Inflammatory macrophage treated with lipopolysaccharide for 4 hours (primary cell): ENCODE measurements around the gene GPBP1L1.
A peak's percentile ranks its signal among the peaks of the same experiment; 100 is the strongest.
"Not testable (repeated sequence)": the region's sequence is repeated elsewhere in the genome, so short reads cannot be mapped to it uniquely, and the experiment has no call there.

Source experiments
- DNase-seq: peaks from one replicate; pipeline ENCODE4 v3.0.0-alpha.2; 2020

Gene GPBP1L1

DNA sequence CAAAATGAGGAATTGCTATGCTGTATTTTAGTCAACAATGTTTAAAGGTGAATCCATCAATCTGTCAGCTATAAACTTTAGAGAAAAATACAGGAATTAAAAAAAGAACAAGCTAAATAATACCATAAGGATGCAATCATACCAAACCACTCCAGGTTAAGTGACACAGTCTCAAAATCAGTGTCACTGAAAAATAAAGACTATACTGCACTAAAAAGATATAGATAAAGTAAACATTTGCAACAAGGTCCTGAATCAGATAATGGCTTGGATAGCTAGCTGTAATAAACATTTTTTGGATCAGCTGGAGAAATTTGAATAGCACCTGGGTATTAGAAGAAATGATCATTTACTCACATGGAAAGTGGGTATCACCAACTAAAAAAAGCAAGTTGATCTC is 7.8 kb downstream of the GPBP1L1 start:
- no peak for DNase-seq

DNA sequence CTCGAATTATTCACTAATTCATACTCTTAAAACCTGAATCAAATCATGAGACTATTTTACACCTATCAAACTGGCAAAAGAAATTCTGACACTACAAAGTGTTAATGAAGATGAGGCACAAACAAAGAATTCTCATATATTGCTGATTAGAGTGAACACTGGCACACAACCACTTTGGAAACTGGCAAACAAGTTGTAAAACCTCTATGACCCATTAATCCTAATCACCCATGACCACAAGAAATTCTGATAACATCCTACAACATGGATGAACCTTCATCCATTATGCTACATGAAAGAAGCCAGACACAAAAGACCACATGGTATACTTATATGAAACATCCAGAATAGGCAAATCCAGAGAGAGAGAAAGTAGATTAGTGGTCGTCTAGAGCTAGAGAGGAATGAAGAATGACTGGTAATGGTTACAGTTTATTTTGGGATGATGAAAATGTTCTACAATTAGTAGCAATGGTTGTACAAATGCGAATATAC is 8.5 kb downstream of the GPBP1L1 start:
- no peak for DNase-seq

DNA sequence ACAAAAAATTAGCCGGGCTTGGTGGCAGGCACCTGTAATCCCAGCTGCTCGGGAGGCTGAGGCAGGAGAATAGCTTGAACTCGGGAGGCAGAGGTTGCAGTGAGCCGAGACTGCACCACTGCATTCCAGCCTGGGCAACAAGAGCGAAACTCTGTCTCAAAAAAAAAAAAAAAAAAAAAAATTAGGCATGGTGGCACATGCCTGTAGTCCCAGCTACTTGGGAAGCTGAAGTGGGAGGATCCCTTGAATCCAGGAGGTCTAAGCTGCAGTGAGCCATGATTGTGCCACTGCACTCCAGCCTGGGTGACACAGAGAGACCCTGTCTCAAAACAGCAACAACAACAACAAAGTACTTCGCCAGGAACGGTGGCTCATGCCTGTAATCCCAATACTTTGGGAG is 9.8 kb downstream of the GPBP1L1 start:
- DNase-seq = not testable (repeated sequence)

DNA sequence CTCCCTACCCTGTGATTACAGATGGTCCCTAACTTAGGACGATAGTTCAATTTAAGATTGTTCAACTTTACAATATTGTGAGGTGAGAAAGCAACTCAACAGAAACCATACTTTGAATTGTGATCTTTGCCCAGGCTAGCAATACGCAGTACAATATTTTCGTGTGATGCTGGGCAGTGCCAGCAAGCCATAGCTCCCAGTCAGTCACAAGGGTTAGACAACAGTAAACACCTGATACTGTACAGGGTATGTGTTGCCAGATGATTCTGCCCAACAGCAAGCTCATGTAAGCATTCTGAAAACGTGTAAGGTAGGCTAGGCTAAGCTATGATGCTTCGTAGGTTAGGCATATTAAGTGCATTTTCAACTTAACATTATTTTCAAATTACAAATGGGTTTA is 11.9 kb downstream of the GPBP1L1 start:
- DNase-seq = no peak

DNA sequence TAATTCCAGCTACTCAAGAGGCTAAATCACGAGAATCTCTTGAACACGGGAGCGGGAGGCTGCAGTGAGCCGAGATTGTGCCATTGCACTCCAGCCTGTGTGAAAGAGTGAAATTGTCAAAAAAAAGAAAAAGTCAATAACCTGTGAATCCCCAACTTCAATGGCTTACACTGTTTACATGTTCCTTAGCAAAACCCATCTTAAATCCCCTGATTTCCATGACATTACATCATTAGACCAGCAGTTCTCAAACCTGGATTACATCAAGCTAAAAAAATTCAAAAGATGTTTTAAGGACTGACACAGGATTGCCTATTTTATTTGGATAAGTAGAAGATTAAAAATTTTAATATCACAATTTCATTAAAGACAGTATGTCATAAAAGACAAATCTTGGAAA is 12.4 kb downstream of the GPBP1L1 start:
- no peak for DNase-seq

DNA sequence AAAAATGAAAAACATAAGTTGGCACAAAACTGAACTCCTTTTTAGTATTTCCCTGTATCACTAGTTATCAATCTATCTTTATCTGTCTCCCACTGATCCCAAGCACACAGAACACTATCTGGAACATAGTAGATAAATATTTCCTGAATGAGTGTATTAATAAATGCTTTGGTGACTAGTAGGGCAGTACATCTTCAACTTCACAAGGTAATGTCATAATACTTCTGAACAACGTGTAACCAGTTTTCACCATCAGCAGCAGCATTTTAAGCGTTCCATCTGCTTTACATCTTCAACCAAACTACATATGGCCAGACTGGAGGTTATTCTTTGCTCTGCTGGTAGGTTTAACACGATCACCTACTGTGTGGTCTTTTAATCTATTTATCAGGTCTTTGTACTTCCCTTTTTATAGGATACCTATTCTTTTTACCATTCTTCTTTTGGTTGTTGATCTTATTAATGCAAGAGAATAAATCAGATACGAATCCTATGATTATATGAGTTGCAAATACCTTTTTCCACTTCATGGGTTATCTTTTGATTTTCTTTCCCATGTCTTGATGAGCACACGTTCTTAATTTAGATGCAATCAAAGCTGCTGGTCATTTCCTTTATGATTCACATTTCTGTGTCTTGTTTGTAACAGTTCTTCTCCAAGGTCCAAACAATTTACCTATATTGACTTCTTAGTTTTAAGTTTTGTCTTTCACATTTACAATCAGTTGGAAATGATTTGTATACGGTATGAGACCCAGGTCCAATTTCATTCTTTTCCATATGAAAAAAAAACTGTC is 16.3 kb downstream of the GPBP1L1 start:
- no peak for DNase-seq

DNA sequence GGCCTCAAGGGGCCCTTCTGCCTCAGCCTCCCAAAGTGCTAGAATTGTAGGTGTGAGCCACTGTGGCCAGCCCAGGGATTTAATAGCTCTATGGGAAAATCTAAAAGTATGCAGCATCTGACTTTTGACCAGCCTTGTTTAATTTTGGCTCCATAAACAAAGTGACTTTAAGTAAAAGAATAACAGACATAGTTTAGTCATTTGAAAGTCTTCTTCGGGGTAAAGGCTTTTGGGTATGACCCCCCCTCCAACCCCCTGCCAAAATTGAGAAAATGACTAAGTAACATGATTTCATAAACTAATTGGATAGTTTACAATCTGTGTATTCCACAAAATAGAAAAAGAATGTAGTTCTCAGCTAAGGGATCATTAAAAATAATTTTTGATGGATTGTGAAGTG is 17.0 kb downstream of the GPBP1L1 start:
- DNase-seq = no peak

DNA sequence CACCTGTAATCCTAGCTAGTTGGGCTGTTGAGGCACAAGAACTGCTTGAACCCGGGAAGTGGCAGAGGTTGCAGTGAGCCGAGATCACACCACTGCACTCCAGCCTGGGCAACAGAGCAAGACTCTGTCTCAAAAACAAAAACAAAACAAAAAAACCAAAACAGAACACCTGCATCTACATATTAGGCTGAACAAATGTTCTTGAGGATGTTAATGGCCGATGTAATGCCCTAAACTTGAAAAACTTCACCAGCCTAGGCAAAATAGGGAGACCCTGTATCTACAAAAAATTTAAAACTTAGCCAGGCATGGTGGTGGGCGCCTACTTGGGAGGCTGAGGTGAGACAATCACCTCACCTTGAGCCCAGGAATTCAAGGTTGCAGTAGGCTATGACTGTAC is 17.8 kb downstream of the GPBP1L1 start:
- no peak for DNase-seq

DNA sequence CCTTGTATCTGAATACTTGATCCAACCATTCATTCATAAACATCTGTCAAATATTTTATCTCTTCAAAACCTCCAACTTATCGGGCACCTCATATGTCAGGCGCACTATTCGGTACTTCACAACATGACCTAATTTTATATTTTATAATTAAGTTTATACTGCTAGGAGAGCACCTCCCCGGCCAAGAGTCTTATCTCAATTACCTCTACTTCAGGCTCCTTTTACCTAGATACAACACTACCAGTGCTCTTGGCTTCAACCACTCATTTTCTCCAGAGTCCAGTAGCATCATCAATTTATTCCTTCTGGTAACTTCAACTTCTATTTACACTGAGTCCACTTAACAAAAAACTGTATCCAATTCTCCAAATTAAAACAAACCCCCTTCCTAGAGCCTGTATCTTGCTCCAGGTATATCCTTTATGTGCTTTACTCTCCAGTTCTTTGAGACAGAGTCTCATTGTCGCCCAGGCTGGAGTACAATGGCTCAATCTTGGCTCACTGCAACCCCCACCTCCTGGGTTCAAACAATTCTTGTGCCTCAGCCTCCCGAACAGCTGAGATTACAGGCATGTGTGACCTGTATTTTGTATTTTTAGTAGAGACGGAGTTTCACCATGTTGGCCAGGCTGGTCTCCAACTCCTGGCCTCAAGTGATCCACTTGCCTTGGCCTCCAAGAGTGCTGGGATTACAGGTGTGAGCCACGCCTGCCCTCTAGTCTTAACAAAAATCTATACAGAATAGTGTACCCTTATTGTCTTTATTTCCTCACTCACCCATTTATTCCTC is 18.8 kb downstream of the GPBP1L1 start:
- no peak for DNase-seq

DNA sequence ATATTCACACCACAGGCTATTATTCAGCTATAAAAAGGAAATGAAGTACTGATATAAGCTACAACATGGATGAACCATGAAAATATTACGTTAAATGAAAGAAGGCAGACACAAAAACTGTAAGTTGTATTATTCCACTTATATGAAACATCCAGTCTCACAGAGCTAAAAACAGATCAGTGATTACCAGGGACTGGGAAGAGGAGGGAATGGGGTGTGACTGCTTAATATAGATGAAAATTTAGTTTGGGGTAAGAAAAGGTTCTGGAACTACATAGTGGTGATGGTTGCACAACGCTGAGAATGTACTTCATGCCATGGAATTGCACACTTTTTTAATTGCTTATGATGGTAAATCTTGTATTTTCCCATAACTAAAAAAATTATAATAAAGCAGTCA is 19.5 kb downstream of the GPBP1L1 start:
- no peak for DNase-seq

DNA sequence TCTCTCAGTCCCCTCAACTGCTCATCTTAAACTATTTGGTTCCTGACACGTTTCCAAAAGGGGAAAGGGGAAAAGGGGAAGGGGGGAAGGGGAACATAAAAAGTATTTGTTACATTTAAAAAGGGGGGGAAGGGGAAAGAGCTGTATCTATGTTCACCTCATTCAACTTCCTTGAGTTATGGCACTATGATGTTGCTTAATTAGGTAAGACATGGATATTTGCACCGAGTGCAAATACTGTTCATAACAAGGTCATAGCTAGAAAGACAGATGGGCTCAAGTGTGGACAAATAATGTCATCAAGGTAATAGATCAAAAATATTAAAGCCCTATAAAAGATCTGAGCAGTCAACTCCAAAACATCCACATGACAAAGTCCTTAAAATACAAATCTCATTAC is 26.0 kb downstream of the GPBP1L1 start:
- no peak for DNase-seq

DNA sequence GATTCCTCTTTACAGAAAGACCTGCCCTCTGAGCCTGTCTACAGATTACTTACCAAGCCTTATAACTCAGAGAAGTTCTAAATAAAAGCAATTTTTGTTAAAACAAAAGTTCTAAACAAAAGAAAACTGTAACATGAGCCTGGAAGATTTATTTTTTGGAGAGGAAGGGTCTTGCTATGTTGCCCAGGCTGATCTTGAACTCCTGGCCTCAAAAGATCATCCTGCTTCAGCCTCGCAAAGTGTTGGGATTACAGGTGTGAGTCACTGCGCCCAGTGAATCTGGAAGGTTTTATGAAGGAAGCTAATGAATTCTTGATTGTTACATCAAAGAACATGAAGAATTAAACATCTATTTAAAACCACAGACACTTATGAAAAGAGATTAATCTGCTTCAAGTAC is 27.1 kb downstream of the GPBP1L1 start:
- no peak for DNase-seq

DNA sequence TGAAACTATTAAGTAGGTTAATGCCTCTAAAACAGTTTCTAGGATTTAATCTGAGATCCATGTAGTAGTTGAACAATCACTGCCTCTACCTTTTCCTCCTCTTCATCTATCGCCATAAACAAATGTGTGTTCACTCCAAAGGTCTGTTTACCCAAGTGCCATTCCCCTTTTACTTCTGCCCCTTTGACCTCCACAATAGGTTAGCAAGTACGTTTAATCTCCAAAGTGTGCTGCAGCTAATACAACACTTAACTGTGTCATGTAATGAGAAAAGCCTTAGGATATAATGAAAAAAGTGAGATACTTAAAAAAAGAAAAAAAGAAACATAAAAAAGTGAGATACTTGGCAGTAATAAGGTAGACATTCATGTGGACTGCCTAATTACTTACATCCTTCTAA is 28.2 kb downstream of the GPBP1L1 start:
- no peak for DNase-seq

DNA sequence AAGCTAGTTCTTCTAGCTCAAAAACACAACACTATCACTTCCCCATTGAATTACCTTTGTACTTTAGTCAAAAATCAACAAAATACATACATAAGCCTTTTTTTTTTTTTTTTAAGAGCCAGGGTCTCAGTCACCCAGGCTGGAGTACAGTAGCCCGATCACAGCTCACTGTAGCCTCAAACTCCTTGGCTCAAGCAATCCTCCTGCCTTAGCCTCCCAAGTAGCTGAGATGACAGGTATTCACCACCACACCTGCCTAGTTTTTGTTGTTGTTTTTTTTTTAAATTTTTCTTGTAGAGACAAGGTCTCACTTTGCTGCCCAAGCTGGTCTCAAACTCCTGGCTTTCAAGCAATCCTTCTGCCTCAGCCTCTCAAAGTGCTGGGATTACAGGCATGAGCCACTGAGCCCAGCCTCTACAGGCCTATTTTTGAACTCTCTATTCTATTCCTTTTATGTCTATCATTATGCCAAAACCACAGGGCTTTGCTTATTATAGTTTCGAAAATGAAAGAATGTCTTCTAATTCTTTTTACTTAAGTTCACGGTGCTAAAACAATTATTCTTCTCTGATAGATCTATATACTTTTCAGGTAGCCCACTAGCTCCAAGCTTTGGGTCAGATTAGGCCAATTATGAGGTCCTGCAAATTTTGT is 29.6 kb downstream of the GPBP1L1 start:
- DNase-seq = no peak

DNA sequence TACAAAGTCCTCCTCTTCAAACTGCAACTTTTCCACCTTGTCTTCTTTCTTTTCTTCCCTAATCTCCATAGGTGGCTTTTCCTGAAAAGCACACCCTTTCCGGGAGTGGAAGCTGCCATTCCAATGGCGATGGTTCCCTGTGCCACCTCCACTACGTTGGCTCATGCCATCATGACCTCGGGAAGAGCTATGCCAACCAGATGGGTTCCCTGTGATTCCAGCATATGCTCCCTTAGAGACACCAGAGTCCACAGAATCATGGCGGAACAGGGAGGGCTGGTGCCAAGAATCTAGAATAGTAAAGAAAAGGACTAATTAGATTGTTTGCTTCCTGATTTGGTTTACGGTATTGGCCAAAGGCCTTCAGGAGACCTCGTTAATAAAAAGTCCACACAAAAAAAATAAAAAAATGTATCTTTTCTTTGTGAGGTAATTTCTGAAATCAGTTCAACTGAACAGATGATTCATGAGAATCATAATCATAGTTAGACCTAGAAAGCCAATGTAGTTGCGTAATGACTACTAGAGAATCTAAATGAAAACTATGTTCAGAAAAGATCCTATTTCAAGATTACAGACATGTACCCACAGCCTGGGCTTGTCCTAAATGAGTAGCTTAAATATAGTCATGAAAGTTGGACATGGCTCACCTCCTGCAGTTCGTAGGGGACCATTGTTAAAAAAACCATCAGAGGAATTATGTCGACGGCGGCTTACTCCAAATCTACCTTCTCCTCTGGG is 31.6 kb downstream of the GPBP1L1 start:
- no peak for DNase-seq

DNA sequence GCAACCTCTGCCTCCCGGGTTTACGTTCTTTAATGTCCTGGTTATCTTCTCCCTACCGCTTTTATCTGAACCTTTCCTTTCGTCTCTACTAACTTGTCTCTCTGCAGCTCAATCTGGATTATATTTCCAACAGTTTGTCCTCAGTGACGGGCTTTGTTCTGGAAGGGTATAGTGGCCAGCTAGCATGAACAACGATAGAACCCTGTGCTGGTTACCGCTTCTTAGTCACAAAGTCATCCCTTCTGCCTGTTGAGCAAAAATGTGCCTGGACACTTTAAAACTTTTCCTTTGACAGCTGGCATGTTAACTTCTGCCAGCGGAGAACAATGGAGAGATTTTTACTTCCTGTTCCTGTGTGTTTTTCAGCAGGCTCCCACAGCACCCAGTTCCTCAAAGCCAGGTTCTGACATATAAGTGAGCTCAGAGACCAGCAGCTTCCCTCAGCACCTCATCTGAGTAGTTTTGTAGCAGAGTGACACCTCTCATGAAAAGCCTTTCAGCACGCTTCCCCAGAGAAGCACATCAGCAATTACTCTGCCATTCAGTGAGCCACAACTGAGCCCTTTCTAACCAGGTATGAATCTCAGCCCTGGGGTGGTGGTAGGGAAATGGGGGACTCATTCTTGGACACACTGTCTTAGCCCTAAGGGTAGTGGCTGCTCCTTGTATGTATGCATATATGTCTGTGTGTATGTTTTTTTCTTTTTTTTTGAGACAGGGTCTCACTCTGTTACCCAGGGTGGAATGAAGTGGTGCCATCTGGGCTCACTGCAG is 38.9 kb downstream of the GPBP1L1 start:
- DNase-seq = peak; percentile 79

DNA sequence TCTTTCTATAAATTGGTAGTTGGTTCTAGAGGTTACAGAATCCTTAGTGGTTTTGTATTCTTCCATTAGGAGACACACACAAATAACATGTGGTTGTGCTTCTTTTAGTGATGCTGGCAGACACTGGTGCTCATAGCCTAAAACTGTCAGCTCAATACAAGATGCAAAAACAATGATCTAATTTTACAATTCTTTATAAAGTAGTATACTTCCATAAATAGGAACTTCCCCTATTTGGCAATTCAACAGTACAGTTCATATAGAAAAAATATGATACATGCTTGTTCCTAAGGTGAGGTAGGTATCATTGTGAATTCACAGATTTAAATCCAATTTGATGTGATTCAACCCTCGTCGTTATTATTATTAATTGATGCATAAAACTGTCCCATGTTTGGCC is 41.7 kb downstream of the GPBP1L1 start:
- DNase-seq = peak; percentile 20

DNA sequence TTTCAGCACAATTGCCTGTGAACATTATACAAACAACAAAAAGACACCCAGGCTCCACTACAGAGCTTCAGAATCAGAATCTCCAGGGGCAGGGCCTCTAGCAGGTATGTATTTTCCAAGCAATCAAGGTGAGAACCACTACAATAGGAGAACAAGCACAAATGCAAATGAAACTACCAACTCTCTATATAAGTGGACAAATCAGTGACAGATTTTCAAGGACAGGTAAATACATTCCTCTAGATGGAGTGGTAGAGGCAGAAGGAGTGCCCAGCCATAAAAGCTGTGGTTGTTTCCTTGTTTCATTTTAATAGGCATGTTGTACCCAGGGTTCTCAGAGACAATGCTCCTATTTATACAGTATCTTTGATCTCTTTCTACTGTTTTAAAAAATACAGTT is 42.4 kb downstream of the GPBP1L1 start:
- no peak for DNase-seq

DNA sequence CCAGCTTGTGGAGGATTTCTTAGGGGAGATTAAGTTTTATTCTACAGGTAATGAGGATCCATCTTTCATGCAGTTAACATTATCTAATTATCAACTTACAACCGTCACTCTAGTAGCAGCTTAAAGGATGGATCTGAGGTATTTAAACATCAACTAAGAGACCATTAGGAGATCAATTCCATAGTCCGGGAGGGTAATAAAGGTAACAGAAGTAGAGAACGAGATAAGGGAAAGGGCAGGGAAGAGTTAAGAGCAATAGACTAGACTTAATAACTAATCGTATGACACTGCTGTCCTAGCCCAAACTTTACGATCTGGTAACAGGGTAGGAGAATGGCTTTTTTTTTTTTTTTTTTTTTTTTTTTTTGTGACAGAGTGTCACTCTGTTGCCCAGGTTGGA is 43.0 kb downstream of the GPBP1L1 start:
- DNase-seq = no peak

DNA sequence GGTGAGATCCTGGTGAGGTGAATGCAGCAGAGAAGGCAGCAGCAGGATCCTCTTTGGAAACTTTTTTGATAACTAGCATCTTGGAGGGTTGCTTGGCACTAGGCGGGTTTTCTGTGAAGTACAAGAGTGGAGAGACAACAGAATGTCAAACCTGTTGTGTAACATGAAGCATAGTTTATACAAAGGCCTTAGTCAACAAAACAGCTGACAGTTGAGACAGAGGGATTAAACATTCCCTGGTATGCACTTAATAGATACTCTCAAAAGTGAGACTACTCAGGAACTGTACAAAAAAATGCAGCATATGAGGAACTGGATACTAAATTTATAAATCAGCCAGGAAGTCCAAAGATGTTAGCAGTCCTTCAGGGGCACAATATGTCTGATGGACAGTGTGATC is 46.0 kb downstream of the GPBP1L1 start:
- DNase-seq = no peak

DNA sequence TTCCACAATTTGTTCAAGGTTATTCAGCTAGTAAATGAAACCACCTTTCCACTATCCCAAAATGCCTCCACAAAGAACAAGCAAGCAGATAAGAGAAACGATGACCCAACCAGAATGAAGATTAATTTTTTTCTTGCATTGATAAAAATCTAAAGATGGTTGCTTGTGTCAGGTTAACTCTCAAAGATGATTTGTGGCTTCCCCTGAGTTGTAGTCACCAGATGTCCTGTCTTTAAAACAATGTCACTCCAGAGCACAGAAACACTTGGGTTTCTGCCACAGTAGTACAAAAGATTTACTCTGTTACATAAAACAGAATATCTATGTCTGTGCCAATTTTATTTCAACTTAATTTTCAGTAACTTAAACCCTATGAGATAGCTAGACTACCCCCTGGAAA is 51.1 kb downstream of the GPBP1L1 start:
- no peak for DNase-seq

DNA sequence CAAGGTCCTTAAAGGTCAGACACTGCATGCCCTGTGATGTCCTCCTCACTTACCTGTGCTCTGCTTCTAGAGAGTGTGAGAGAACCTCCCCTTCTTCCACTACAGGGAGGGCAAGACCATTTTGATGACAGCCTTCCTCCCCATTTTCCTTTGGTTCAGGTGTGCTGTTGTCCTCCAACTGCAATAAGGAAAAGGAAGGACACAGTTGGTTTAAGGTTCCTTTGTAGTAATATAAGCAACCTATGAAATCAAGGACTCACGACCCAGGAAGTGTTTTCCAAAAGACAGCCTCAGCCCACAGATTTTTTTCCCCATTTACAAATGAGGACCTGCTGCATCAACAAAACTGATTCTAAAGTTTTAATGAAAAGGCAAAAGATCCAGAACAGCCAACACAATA is 55.9 kb downstream of the GPBP1L1 start:
- DNase-seq = no peak
